HCT116 (cell line): Measurements from ENCODE around the gene COPA.

Source experiments
- CEBPB ChIP-seq: IDR thresholded peaks from 2 replicates; pipeline ENCODE4 v1.6.1; 2012; ENCODE audit warnings: low read depth
- JUND ChIP-seq: IDR thresholded peaks from 2 replicates; pipeline ENCODE4 v1.6.1; 2012
- RAD21 ChIP-seq: IDR thresholded peaks from 2 replicates; pipeline ENCODE4 v1.6.1; 2012; ENCODE audit warnings: low read depth, mild to moderate bottlenecking
- SP1 ChIP-seq: IDR thresholded peaks from 2 replicates; pipeline ENCODE4 v1.6.1; 2012; ENCODE audit warnings: low read depth
- YY1 ChIP-seq: IDR thresholded peaks from 2 replicates; pipeline ENCODE4 v1.6.1; 2011; ENCODE audit warnings: low read length, low read depth, moderate library complexity, mild to moderate bottlenecking; ENCODE audit not compliant: insufficient replicate concordance; ENCODE audit errors: extremely low read depth
- TF ChIP-seq, protein P1 (sequence below): IDR thresholded peaks from 2 replicates; pipeline ENCODE4 v1.6.1; 2011; ENCODE audit warnings: mild to moderate bottlenecking, low read length, moderate library complexity; ENCODE audit not compliant: insufficient replicate concordance; ENCODE audit errors: extremely low read depth

DNA sequence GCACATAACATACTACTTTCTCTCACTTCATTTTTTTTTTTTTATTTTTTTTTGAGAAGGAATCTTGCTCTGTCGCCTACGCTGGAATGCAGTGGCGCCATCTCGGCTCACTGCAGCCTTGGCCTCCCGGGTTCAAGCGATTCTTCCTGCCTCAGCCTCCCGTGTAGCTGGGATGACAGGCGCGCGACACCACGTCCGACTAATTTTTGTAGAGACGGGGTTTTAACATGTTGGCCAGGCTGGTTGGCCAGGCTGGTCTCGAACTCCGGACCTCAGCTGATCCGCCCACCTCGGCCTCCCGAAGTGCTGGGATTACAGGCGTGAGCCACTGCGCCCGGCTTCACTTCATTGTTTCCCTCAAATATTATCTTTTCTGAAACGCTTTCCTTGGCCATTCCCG is 57.5 kb downstream of the COPA start:
- TF ChIP-seq RAD21 = no peak
- TF ChIP-seq, protein P1, sequence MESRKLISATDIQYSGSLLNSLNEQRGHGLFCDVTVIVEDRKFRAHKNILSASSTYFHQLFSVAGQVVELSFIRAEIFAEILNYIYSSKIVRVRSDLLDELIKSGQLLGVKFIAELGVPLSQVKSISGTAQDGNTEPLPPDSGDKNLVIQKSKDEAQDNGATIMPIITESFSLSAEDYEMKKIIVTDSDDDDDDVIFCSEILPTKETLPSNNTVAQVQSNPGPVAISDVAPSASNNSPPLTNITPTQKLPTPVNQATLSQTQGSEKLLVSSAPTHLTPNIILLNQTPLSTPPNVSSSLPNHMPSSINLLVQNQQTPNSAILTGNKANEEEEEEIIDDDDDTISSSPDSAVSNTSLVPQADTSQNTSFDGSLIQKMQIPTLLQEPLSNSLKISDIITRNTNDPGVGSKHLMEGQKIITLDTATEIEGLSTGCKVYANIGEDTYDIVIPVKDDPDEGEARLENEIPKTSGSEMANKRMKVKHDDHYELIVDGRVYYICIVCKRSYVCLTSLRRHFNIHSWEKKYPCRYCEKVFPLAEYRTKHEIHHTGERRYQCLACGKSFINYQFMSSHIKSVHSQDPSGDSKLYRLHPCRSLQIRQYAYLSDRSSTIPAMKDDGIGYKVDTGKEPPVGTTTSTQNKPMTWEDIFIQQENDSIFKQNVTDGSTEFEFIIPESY = no peak
- no peak for TF ChIP-seq JUND
- TF ChIP-seq YY1 = no peak
- TF ChIP-seq SP1 = no peak
- TF ChIP-seq CEBPB = no peak
